ENCODE data around the gene DMPK.

DMPK gene

DNA sequence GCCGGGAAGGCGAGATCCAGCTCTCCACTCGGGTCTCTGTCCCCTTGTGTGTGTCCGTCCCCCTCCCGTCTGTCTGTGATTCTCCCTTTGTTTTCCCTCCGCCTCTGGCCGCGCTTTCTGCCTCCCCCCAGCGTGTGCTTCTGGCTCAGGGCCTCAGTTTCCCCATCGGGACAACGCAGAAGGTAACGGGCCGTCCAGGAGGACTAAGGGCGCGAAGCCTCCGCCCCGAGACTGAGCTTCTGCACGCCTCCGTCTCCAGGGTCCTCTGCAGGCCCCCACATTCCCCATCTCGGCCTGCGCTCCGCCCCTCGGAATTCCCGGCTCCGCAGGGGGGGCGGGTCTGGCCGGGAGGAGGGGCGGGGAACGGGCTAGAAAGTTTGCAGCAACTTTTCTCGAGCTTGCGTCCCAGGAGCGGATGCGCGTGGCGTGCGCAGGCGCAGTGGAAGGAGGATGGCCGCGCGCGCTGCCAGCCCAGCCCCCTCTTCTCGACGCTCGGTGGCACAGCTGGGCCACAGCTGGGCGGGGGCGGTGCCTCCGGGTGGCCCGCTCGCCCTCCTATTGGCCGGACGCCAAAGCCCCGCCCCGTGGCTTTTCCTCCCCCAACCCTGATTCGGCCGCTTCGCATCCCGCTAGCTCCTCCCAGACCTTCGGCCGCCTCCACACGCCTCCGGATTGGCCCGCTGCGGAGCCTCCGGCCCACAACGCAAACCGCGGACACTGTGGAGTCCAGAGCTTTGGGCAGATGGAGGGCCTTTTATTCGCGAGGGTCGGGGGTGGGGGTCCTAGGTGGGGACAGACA lies 13.1 kb downstream of the DMPK start, which contains the start of gene SIX5:
TSS of gene SIX5 (minus strand) at position 269 of the 799 bp plus-strand sequence. CDS start 408 bp downstream, outside the sequence.
- peak within 1 kb of the TSS; percentile 100 for H3K18ac ChIP-seq (ENCODE audit: low read length)
- peak within 1 kb of the TSS; percentile 100 for H3K23ac ChIP-seq (ENCODE audit: low read depth, low read length, poor library complexity)
- peak within 1 kb of the TSS; percentile 73 for H2BK120ac ChIP-seq (ENCODE audit: low read depth, low read length)
- no peaks in the 10 kb centered on the region for H3K9me3 ChIP-seq (replicated peaks in 1 of 2; ENCODE audit: control insufficient read depth in 2 of 2, insufficient read depth in 1 of 2, low read depth in 1 of 2, low read length in 2 of 2)
- H3K79me1 ChIP-seq (ENCODE audit: low read depth, low read length), result peaks cover 21% of the 10 kb centered on the region
- H3K27ac ChIP-seq (replicated peaks; ENCODE audit: low read length), result peak within 1 kb of the TSS; percentile 100
- peak within 1 kb of the TSS; percentile 91 for H2AFZ ChIP-seq (ENCODE audit: low read length)
- peak within 1 kb of the TSS; percentile 100 for H2AK5ac ChIP-seq (ENCODE audit: low read depth, low read length)
- H3K4me1 ChIP-seq (ENCODE audit: control insufficient read depth in 2 of 2, insufficient read depth in 1 of 2, low read depth in 1 of 2, low read length in 2 of 2), result peaks cover 24% of the 10 kb centered on the region in 2 donors
- no CpG with 5 or more reads among the region's 70 CpGs for whole genome bisulfite sequencing, 2 donors (ENCODE audit: extremely low coverage in 2 of 2, insufficient read length in 2 of 2, insufficient replicate concordance in 1 of 2)
- peak within 1 kb of the TSS; percentile 99 for H3K14ac ChIP-seq (ENCODE audit: low read length)
- H2BK12ac ChIP-seq (ENCODE audit: low read length), result peak within 1 kb of the TSS; percentile 73
- H3K4ac ChIP-seq (ENCODE audit: low read length), result peak within 1 kb of the TSS; percentile 76
- peak within 1 kb of the TSS; percentile 92 for H2BK15ac ChIP-seq (ENCODE audit: low read length)
- H3K27me3 ChIP-seq (ENCODE audit: control insufficient read depth in 3 of 3, insufficient read depth in 3 of 3, low read depth in 1 of 3, low read length in 3 of 3), result no peaks in the 10 kb centered on the region
- peak within 1 kb of the TSS; percentile 97 for H3K4me2 ChIP-seq (ENCODE audit: insufficient read depth, low read length, poor library complexity, severe bottlenecking)
- peak; percentile 99 for DNase-seq (ENCODE audit: low spot score)
- H3K36me3 ChIP-seq (replicated peaks in 1 of 2; ENCODE audit: control insufficient read depth in 2 of 2, insufficient read depth in 2 of 2, low read length in 2 of 2), result peaks cover 13 to 44% of the 10 kb centered on the region in 2 donors
- H4K8ac ChIP-seq (ENCODE audit: low read depth, low read length), result peak within 1 kb of the TSS; percentile 52
- peak within 1 kb of the TSS; percentile 95 for H4K91ac ChIP-seq (ENCODE audit: low read depth, low read length, poor library complexity)
- peak within 1 kb of the TSS; percentile 91 to 97 for H3K4me3 ChIP-seq (ENCODE audit: low read length in 2 of 2)
- peak within 1 kb of the TSS; percentile 99 for H2BK5ac ChIP-seq (ENCODE audit: low read length)
- peak within 1 kb of the TSS; percentile 100 for H3K9ac ChIP-seq (ENCODE audit: low read depth, low read length, poor library complexity)

DNA sequence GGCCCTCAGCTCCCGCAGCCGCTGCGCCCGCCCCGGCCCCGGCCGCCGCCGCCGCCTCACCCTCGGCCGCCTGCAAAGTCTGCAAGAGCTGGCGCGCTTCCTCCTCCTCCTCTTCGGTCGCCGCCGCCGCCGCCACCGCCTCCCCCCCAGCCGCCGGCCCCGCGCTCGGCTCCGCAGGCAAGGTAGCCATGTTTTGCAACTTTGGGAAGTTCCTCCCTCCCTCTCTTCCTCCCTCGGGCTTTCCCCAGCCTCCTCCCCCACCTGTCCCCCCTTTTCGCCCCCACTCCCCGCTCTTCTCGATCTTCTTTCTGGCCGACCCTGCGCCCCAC lies 13.7 kb downstream of the DMPK start:
- no CpG with 5 or more reads among the region's 33 CpGs for WGBS, 2 donors (ENCODE audit: extremely low coverage in 2 of 2, insufficient read length in 2 of 2, insufficient replicate concordance in 1 of 2)
- H4K8ac ChIP-seq (ENCODE audit: low read depth, low read length), result no peak overlapping the region
- H3K23ac ChIP-seq (ENCODE audit: low read depth, low read length, poor library complexity), result peak overlapping the region; percentile 100

DNA sequence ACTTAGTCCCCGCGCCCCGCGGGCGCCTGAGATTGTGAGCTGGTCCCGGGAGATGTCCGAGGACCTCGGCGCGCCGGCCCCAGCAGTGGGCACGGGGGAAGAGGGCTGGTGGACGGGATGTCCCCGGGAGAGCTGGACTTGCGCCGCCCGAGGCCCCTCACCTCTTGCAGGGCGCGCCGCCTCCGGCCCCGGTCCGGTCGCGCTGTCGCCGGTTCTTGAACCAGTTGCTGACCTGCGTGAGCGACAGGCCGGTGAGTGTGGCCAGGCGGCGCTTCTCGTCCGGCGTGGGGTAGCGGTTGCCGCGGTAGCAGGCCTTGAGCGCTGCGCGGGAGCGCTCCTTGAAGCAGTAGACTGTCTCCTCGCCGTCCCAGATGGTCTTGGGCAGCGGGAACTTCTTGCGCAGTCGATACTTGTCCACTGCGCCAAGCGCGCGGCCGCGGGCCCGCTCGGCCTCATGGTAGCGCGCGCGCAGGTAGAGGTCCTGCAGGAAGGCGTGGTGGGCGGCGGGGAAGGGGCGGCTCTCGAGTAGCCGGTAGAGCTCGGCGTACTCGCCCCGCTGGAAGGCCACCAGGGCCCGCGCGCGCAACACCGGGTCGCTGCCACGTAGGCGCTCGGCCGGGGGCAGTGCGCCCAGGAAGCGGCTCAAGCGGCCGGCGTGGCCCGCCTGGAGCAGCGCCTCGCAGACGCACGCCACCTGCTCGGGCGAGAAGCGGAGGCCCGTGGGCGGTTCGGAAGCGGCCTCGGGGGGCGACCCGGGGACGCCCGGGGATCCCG lies 14.2 kb downstream of the DMPK start:
- Histone ChIP-seq H3K4me2 (ENCODE audit: insufficient read depth, low read length, poor library complexity, severe bottlenecking) (peak overlapping the region; percentile 97), H3K27ac (replicated peaks; ENCODE audit: low read length) (peak overlapping the region; percentile 100), H3K4me1 (ENCODE audit: control insufficient read depth in 2 of 2, insufficient read depth in 1 of 2, low read depth in 1 of 2, low read length in 2 of 2) (peaks cover 29 to 30% of the 10 kb centered on the region in 2 donors), H3K4ac (ENCODE audit: low read length) (peak overlapping the region; percentile 76), H4K8ac (ENCODE audit: low read depth, low read length) (no peak overlapping the region), H3K9me3 (replicated peaks in 1 of 2; ENCODE audit: control insufficient read depth in 2 of 2, insufficient read depth in 1 of 2, low read depth in 1 of 2, low read length in 2 of 2) (no peaks in the 10 kb centered on the region), H3K23ac (ENCODE audit: low read depth, low read length, poor library complexity) (peak overlapping the region; percentile 100), H3K27me3 (ENCODE audit: control insufficient read depth in 3 of 3, insufficient read depth in 3 of 3, low read depth in 1 of 3, low read length in 3 of 3) (no peaks in the 10 kb centered on the region), H3K36me3 (replicated peaks in 1 of 2; ENCODE audit: control insufficient read depth in 2 of 2, insufficient read depth in 2 of 2, low read length in 2 of 2) (peaks cover 8 to 35% of the 10 kb centered on the region in 2 donors), H2BK12ac (ENCODE audit: low read length) (peak overlapping the region; percentile 73), H3K18ac (ENCODE audit: low read length) (peak overlapping the region; percentile 100), H2BK120ac (ENCODE audit: low read depth, low read length) (peak overlapping the region; percentile 73), H3K79me1 (ENCODE audit: low read depth, low read length) (peaks cover 21% of the 10 kb centered on the region), H2BK15ac (ENCODE audit: low read length) (peak overlapping the region; percentile 92), H3K4me3 (ENCODE audit: low read length in 2 of 2) (peak overlapping the region; percentile 91 to 97), H2AFZ (ENCODE audit: low read length) (peak overlapping the region; percentile 84), H2AK5ac (ENCODE audit: low read depth, low read length) (peak overlapping the region; percentile 100), H3K14ac (ENCODE audit: low read length) (peak overlapping the region; percentile 98), H2BK5ac (ENCODE audit: low read length) (peak overlapping the region; percentile 99), H4K91ac (ENCODE audit: low read depth, low read length, poor library complexity) (peak overlapping the region; percentile 85), H3K9ac (ENCODE audit: low read depth, low read length, poor library complexity) (peak overlapping the region; percentile 100)
- peak; percentile 69 for DNase-seq (ENCODE audit: low spot score)
- no CpG with 5 or more reads among the region's 102 CpGs for WGBS, 2 donors (ENCODE audit: extremely low coverage in 2 of 2, insufficient read length in 2 of 2, insufficient replicate concordance in 1 of 2)

More for the DNA sequence above, 13.7 kb downstream of the DMPK start:
- Histone ChIP-seq H2BK5ac (ENCODE audit: low read length) (peak overlapping the region; percentile 99), H3K27me3 (ENCODE audit: control insufficient read depth in 3 of 3, insufficient read depth in 3 of 3, low read depth in 1 of 3, low read length in 3 of 3) (no peaks in the 10 kb centered on the region), H3K4me2 (ENCODE audit: insufficient read depth, low read length, poor library complexity, severe bottlenecking) (peak overlapping the region; percentile 97), H3K27ac (replicated peaks; ENCODE audit: low read length) (peak overlapping the region; percentile 100), H3K4me3 (ENCODE audit: low read length in 2 of 2) (peak overlapping the region; percentile 91 to 97), H3K18ac (ENCODE audit: low read length) (peak overlapping the region; percentile 100), H3K4ac (ENCODE audit: low read length) (peak overlapping the region; percentile 76), H3K9me3 (replicated peaks in 1 of 2; ENCODE audit: control insufficient read depth in 2 of 2, insufficient read depth in 1 of 2, low read depth in 1 of 2, low read length in 2 of 2) (no peaks in the 10 kb centered on the region), H3K4me1 (ENCODE audit: control insufficient read depth in 2 of 2, insufficient read depth in 1 of 2, low read depth in 1 of 2, low read length in 2 of 2) (peaks cover 29 to 30% of the 10 kb centered on the region in 2 donors), H3K9ac (ENCODE audit: low read depth, low read length, poor library complexity) (peak overlapping the region; percentile 100), H3K79me1 (ENCODE audit: low read depth, low read length) (peaks cover 21% of the 10 kb centered on the region), H2BK15ac (ENCODE audit: low read length) (peak overlapping the region; percentile 30), H3K36me3 (replicated peaks in 1 of 2; ENCODE audit: control insufficient read depth in 2 of 2, insufficient read depth in 2 of 2, low read length in 2 of 2) (peaks cover 12 to 41% of the 10 kb centered on the region in 2 donors), H2BK12ac (ENCODE audit: low read length) (peak overlapping the region; percentile 73), H4K91ac (ENCODE audit: low read depth, low read length, poor library complexity) (peak overlapping the region; percentile 95), H3K14ac (ENCODE audit: low read length) (peak overlapping the region; percentile 99), H2AFZ (ENCODE audit: low read length) (peak overlapping the region; percentile 84), H2BK120ac (ENCODE audit: low read depth, low read length) (peak overlapping the region; percentile 73), H2AK5ac (ENCODE audit: low read depth, low read length) (peak overlapping the region; percentile 100)
- no peak for DNase-seq (ENCODE audit: low spot score)

Data from neuronal stem cell (in vitro differentiated cells).